K562 (cell line): ENCODE data around the gene SCN8A. TPM values are rescaled to one million over a fixed set of nuclear protein-coding genes. Genes with fewer than 3 reads are reported as not detected.

ENCODE experiments used
- ATAC-seq: fragments of 200-7000 bp; cut with Tn5 transposase; 3 replicates; pipeline ENCODE4 v1.9.1; 2020; ENCODE audit warnings: moderate library complexity
- BruUV-seq: library from RNA; stranded (reverse); fragments of 400-500 nt; replicated peaks from 2 replicates; lab custom pipeline; 2021; lab: Mats Ljungman, UMichigan
- CTCF ChIA-PET: fragments of 300-600 bp; formaldehyde crosslinking; extraction: SDS; loops from one replicate; lab custom pipeline; 2021; ENCODE audit warnings: low intra/inter-chr PET ratio; lab: Yijun Ruan, JAX
- POLR2A ChIA-PET: fragments of 300-600, 350-650 bp; sonication (Branson Sonifier 250); formaldehyde crosslinking; extraction: SDS; loops from one replicate; lab custom pipeline; 2021; ENCODE audit warnings: antibody characterized with exemption, inconsistent platforms; lab: Yijun Ruan, JAX
- DNase-seq, 4 experiments: peaks; one replicate each; pipeline versions ENCODE4 v3.0.0 to v3.0.0-alpha.2; 2011 to 2018; ENCODE audit warnings: low spot score in 3 of 4, mixed read lengths in 3 of 4; ENCODE audit errors: extremely low read depth in 1 of 4
- FAIRE-seq: peaks from 2 replicates; lab custom pipeline; 2011; peaks lifted over from hg19 to GRCh38; lab: Jason Lieb, UNC
- H2AFZ ChIP-seq: 2 replicates; pipeline ENCODE4 v1.6.0; 2011; ENCODE audit warnings: low read depth, low read length, control low read depth, inconsistent platforms
- H3K27ac ChIP-seq: fragments of 200-600 bp; 3 replicates; pipeline ENCODE4 v1.8.0; 2011; ENCODE audit warnings: low read depth, mild to moderate bottlenecking, control low read depth, inconsistent platforms, low read length, moderate library complexity, mixed read lengths; ENCODE audit errors: extremely low read depth
- H3K27me3 ChIP-seq, 2 experiments: fragments of 300-600 bp in 1 of 2; 2 replicates in 1 of 2; 3 replicates in 1 of 2; pipeline versions ENCODE4 v1.6.0 to v1.8.0; 2011; ENCODE audit warnings: inconsistent platforms in 2 of 2, low read length in 2 of 2, mild to moderate bottlenecking in 1 of 2, mixed read lengths in 1 of 2, moderate library complexity in 1 of 2; ENCODE audit not compliant: control insufficient read depth in 2 of 2, insufficient read depth in 2 of 2
- H3K36me3 ChIP-seq: fragments of 300-600 bp; 3 replicates; pipeline ENCODE4 v1.8.0; 2011; ENCODE audit warnings: mild to moderate bottlenecking, low read length, inconsistent platforms; ENCODE audit not compliant: control insufficient read depth, insufficient read depth
- H3K4me1 ChIP-seq, 2 experiments: fragments of 200-600 bp in 1 of 2; replicated peaks in 1 of 2; 2 replicates in 1 of 2; 3 replicates in 1 of 2; pipeline versions ENCODE4 v1.5.1 to v1.8.0; 2011; ENCODE audit warnings: inconsistent platforms in 2 of 2, low read length in 2 of 2, mild to moderate bottlenecking in 1 of 2, mixed read lengths in 1 of 2, moderate library complexity in 1 of 2; ENCODE audit not compliant: control insufficient read depth in 2 of 2, insufficient read depth in 2 of 2
- H3K4me2 ChIP-seq: 2 replicates; pipeline ENCODE4 v1.6.1; 2011; ENCODE audit warnings: low read length, control low read depth, inconsistent platforms, mixed read lengths; ENCODE audit not compliant: insufficient read depth
- H3K4me3 ChIP-seq: fragments of 200-600 bp; sonication (generic), shearing (Covaris generic); 2 replicates; pipeline ENCODE4 v1.5.1; 2016; ENCODE audit warnings: control low read depth, inconsistent platforms
- H3K79me2 ChIP-seq: fragments of 200-600 bp; 3 replicates; pipeline ENCODE4 v1.8.0; 2011; ENCODE audit warnings: low read length, inconsistent platforms; ENCODE audit not compliant: control insufficient read depth, insufficient read depth
- H3K9ac ChIP-seq, 2 experiments: 2 replicates each; pipeline versions ENCODE4 v1.6.0 to v1.6.1; 2011; ENCODE audit warnings: low read depth in 2 of 2, low read length in 2 of 2, control low read depth in 1 of 2, inconsistent platforms in 1 of 2, mild to moderate bottlenecking in 1 of 2, mixed read lengths in 1 of 2; ENCODE audit not compliant: insufficient read depth in 1 of 2
- H3K9me1 ChIP-seq: one replicate; pipeline ENCODE4 v1.6.0; 2011; ENCODE audit warnings: inconsistent platforms, mild to moderate bottlenecking, low read length, moderate library complexity; ENCODE audit not compliant: control insufficient read depth, insufficient read depth
- H3K9me3 ChIP-seq: replicated peaks from 2 replicates; pipeline ENCODE4 v1.5.1; 2011; ENCODE audit warnings: low read depth, low read length, inconsistent platforms; ENCODE audit not compliant: control insufficient read depth, insufficient read depth
- H4K20me1 ChIP-seq: replicated peaks from 2 replicates; pipeline ENCODE4 v1.6.1; 2011; ENCODE audit warnings: low read length, inconsistent platforms, mixed read lengths; ENCODE audit not compliant: control insufficient read depth, insufficient read depth
- ARID2 ChIP-seq: fragments of 450-650 bp; IDR thresholded peaks from 2 replicates; pipeline ENCODE4 v1.6.1; 2017; ENCODE audit warnings: antibody characterized with exemption, mild to moderate bottlenecking
- BCLAF1 ChIP-seq, 2 experiments: fragments of 450-650 bp in 1 of 2; IDR thresholded peaks; 2 replicates each; pipeline ENCODE4 v1.6.1; 2011 to 2017; ENCODE audit warnings: low read depth in 2 of 2, antibody characterized with exemption in 1 of 2, borderline replicate concordance in 1 of 2, low read length in 1 of 2, mild to moderate bottlenecking in 1 of 2, mixed read lengths in 1 of 2; ENCODE audit not compliant: control insufficient read depth in 1 of 2
- CCAR2 ChIP-seq: fragments of 200-400 bp; formaldehyde crosslinking; IDR thresholded peaks from 2 replicates; pipeline ENCODE4 v1.6.1; 2017; ENCODE audit warnings: mild to moderate bottlenecking, low read depth, low read length
- MBD2 ChIP-seq: sonication (generic); IDR thresholded peaks from 2 replicates; pipeline ENCODE4 v1.6.1; 2016; ENCODE audit warnings: low read depth, borderline replicate concordance
- MEIS2 ChIP-seq: fragments of 450-650 bp; IDR thresholded peaks from 2 replicates; pipeline ENCODE4 v1.6.1; 2014; ENCODE audit warnings: mild to moderate bottlenecking; ENCODE audit not compliant: partially characterized antibody
- MTA1 ChIP-seq: fragments of 450-650 bp; IDR thresholded peaks from 2 replicates; pipeline ENCODE4 v1.6.1; 2017; ENCODE audit warnings: borderline replicate concordance
- REST ChIP-seq, 2 experiments: fragments of 450-650 bp; formaldehyde crosslinking in 1 of 2; IDR thresholded peaks; 2 replicates each; pipeline versions ENCODE4 v1.4.0 to v1.6.1; 2014 to 2020; ENCODE audit warnings: mild to moderate bottlenecking in 2 of 2, borderline replicate concordance in 1 of 2, low read depth in 1 of 2
- ZNF696 ChIP-seq: fragments of 250-450 bp; sonication (Bioruptor Pico); conservative IDR thresholded peaks from 2 replicates; pipeline ENCODE4 v1.4.0; 2020; ENCODE audit warnings: mild to moderate bottlenecking, moderate library complexity
- WGBS: fragments of 100-300 bp; shearing (Covaris generic); methylation state at CpG from one replicate; pipeline ENCODE4 v1.1.6; 2016; ENCODE audit warnings: low coverage, mixed read lengths; ENCODE audit not compliant: insufficient coverage; ENCODE audit errors: missing lambda C conversion rate; 5-methylcytosine and 5-hydroxymethylcytosine counted together
- in situ Hi-C: fragments of 300-500 bp; cut with MboI; formaldehyde crosslinking; loops from 4 replicates; pipeline ENCODE4 v1.15.0; 2018; ENCODE audit warnings: inconsistent platforms, mixed read lengths
- intact Hi-C: fragments of 100-400 bp; cut with micrococcal nuclease; formaldehyde crosslinking; loops from 2 replicates; pipeline ENCODE4 v1.14.2; 2022
- polyA plus RNA-seq, 8 experiments: library from polyadenylated mRNA; depleted of rRNA in 4 of 8; stranded (reverse) in 5 of 8; unstranded in 3 of 8; fragments of >200 nt; fragmentation: Nextera tagmentation in 2 of 8; fragmentation: Illumina TruSeq in 1 of 8; extraction: Ambion mirVana in 2 of 8; extraction: Trizol in 1 of 8; gene quantifications; 2 replicates each; pipeline versions ENCODE4 v1.2.1 to v1.2.3, GENCODE V29; 2011 to 2014; ENCODE audit warnings: inconsistent platforms in 1 of 8, missing spikeins in 1 of 8
- total RNA-seq, 7 experiments: library from RNA; depleted of rRNA in 6 of 7; stranded (reverse); fragments of >200 nt in 6 of 7; fragmentation: Illumina TruSeq in 2 of 7; extraction: Trizol in 2 of 7; gene quantifications; 2 replicates each; pipeline versions ENCODE4 v1.2.1 to v1.2.3, GENCODE V29; 2011 to 2021; ENCODE audit warnings: low replicate concordance in 1 of 7

The SCN8A gene
- total and polyA plus RNA-seq, 9 of the 15 experiments (the other 6 are each of a cell fraction or from before 2014, with no cell fraction given): 0.03 to 0.29 (median 0.15) TPM; not detected in 1

DNA sequence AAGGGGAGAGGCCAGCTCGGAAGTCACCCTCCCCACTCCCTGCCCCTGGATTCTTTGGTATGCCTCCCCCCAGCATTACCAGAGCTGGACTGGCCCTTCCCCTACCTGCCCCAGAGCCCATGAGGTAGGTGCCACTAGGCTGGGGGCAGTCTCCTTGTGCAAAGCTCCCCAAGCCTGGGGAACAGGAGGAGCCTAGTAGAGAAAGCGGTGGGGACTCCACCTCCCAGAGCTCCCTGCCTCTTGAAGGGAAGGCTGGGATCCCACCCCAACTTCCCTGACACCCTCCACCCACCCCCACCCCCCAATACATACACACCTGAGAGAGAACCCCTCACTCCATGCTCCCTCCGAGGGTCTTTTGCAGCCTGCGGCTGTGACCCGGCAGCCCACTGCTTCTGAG is 227.1 kb downstream of the SCN8A start:
- Histone ChIP-seq H3K4me3 (no peak overlapping the region), H3K9me1 (no peaks in the 10 kb centered on the region)
- BruUV-seq: no TSS peak
- TF ChIP-seq MTA1: no peak
- TF ChIP-seq ZNF696 (CRISPR knock-in tag): no peak
- no peak for TF ChIP-seq MEIS2
- no peak for TF ChIP-seq MBD2
- no peak for TF ChIP-seq REST (IDR thresholded peaks at IDR 0.05; ENCODE audit: borderline replicate concordance)
- no peak for TF ChIP-seq REST (CRISPR knock-in tag; IDR thresholded peaks at IDR 0.05; ENCODE audit: low read depth)
- no peak for TF ChIP-seq ARID2
- no peak for TF ChIP-seq CCAR2
- TF ChIP-seq BCLAF1 (IDR thresholded peaks at IDR 0.05; ENCODE audit: borderline replicate concordance in 1 of 2, control insufficient read depth in 1 of 2, low read depth in 2 of 2, low read length in 1 of 2): no peak

More for the DNA sequence above, 227.1 kb downstream of the SCN8A start:
- H3K36me3 ChIP-seq: no peaks in the 10 kb centered on the region
- no peaks in the 10 kb centered on the region for H3K79me2 ChIP-seq
- H4K20me1 ChIP-seq: 0 out of 2 replicates have a peak, but pooled peaks cover 1% of the 10 kb centered on the region
- no peak overlapping the region for H3K27ac ChIP-seq
- DNase-seq (no peak), ATAC-seq (no peak), FAIRE-seq (no peak)
- ChIA-PET CTCF (interaction anchor here (0.7 kb wide), 1 partner anchor 403 kb away, joined by 3 read pairs; no protein-coding TSS in a partner anchor), POLR2A (interaction anchor here (1.0 kb wide), 1 partner anchor 14 kb away, joined by 4 read pairs; no protein-coding TSS in a partner anchor)
- H3K4me1 ChIP-seq: peaks cover 0 to 32% of the 10 kb centered on the region in 2 experiments; a peak in 2 of 5 replicates
- in situ Hi-C loops: no loop called here
- peaks cover 17 to 76% of the 10 kb centered on the region in 2 experiments; a peak in 4 of 5 replicates for H3K27me3 ChIP-seq
- intact Hi-C loops: no loop called here
- no peak overlapping the region for H3K4me2 ChIP-seq
- no peaks in the 10 kb centered on the region for H3K9me3 ChIP-seq
- WGBS: 4% methylated on average over 4 of the region's 5 CpGs
- H3K9ac ChIP-seq: no peak overlapping the region
- H2AFZ ChIP-seq: no peak overlapping the region
